Liver (tissue), 9 donors: ENCODE results near the gene PPP4R4. TPM values are rescaled to one million over a fixed set of nuclear protein-coding genes. Genes with fewer than 3 reads are reported as not detected.

ENCODE experiments used
- DNase-seq: peaks from one replicate; pipeline ENCODE4 v3.0.0-alpha.2; 2017; ENCODE audit warnings: low spot score
- H3K27ac ChIP-seq, 2 donors: one replicate each; pipeline ENCODE4 v1.7.0; 2013; ENCODE audit warnings: inconsistent platforms in 2 of 2, low read length in 2 of 2, control low read depth in 1 of 2, low read depth in 1 of 2, mild to moderate bottlenecking in 1 of 2
- H3K27me3 ChIP-seq, 4 donors: one replicate each; pipeline versions ENCODE4 v1.6.1 to v1.7.0; 2013; ENCODE audit warnings: low read length in 3 of 4, inconsistent platforms in 1 of 4, mild to moderate bottlenecking in 1 of 4, moderate library complexity in 1 of 4; ENCODE audit not compliant: control insufficient read depth in 4 of 4, insufficient read depth in 4 of 4
- H3K36me3 ChIP-seq, 4 donors: one replicate each; pipeline versions ENCODE4 v1.6.1 to v1.7.0; 2013; ENCODE audit warnings: low read length in 3 of 4, mild to moderate bottlenecking in 3 of 4, low read depth in 1 of 4, moderate library complexity in 1 of 4; ENCODE audit not compliant: control insufficient read depth in 4 of 4, insufficient read depth in 3 of 4
- H3K4me1 ChIP-seq, 4 donors: one replicate each; pipeline versions ENCODE4 v1.6.1 to v1.7.0; 2013; ENCODE audit warnings: low read length in 3 of 4, mild to moderate bottlenecking in 3 of 4, moderate library complexity in 1 of 4; ENCODE audit not compliant: control insufficient read depth in 4 of 4, insufficient read depth in 4 of 4
- H3K4me3 ChIP-seq, 3 donors: one replicate each; pipeline versions ENCODE4 v1.6.1 to v1.7.0; 2013; ENCODE audit warnings: low read length in 3 of 3, control low read depth in 1 of 3, low read depth in 1 of 3, mild to moderate bottlenecking in 1 of 3
- H3K9ac ChIP-seq, 2 donors: one replicate each; pipeline ENCODE4 v1.7.0; 2013; ENCODE audit warnings: low read length in 2 of 2, mild to moderate bottlenecking in 2 of 2, moderate library complexity in 2 of 2, control low read depth in 1 of 2, low read depth in 1 of 2
- H3K9me3 ChIP-seq, 4 donors: one replicate each; pipeline versions ENCODE4 v1.6.1 to v1.7.0; 2013; ENCODE audit warnings: low read length in 3 of 4; ENCODE audit not compliant: control insufficient read depth in 4 of 4
- EGR1 ChIP-seq, 2 donors: IDR thresholded peaks; 2 replicates each; pipeline ENCODE4 v1.6.1; 2016 to 2018; ENCODE audit warnings: antibody characterized with exemption in 2 of 2, low read depth in 2 of 2
- FOXA1 ChIP-seq: IDR thresholded peaks from 2 replicates; pipeline ENCODE4 v1.6.1; 2016; ENCODE audit warnings: antibody characterized with exemption
- FOXA2 ChIP-seq: IDR thresholded peaks from 2 replicates; pipeline ENCODE4 v1.6.1; 2016; ENCODE audit warnings: antibody characterized with exemption
- GABPA ChIP-seq, 2 donors: IDR thresholded peaks in 1 of 2; conservative IDR thresholded peaks in 1 of 2; 2 replicates each; pipeline ENCODE4 v1.6.1; 2016; ENCODE audit warnings: antibody characterized with exemption in 2 of 2, mild to moderate bottlenecking in 1 of 2, moderate library complexity in 1 of 2
- HNF4A ChIP-seq, 2 donors: conservative IDR thresholded peaks; 2 replicates each; pipeline ENCODE4 v1.6.1; 2016; ENCODE audit warnings: antibody characterized with exemption in 2 of 2, mild to moderate bottlenecking in 2 of 2
- HNF4G ChIP-seq: IDR thresholded peaks from 2 replicates; pipeline ENCODE4 v1.6.1; 2016; ENCODE audit warnings: antibody characterized with exemption
- JUND ChIP-seq, 2 donors: IDR thresholded peaks; 2 replicates each; pipeline ENCODE4 v1.6.1; 2016; ENCODE audit warnings: antibody characterized with exemption in 2 of 2
- NR2F2 ChIP-seq: IDR thresholded peaks from 2 replicates; pipeline ENCODE4 v1.6.1; 2016; ENCODE audit warnings: antibody characterized with exemption
- RXRA ChIP-seq, 2 donors: IDR thresholded peaks; 2 replicates each; pipeline ENCODE4 v1.6.1; 2017 to 2018; ENCODE audit warnings: antibody characterized with exemption in 2 of 2, mild to moderate bottlenecking in 1 of 2
- TAF1 ChIP-seq: conservative IDR thresholded peaks from 2 replicates; pipeline ENCODE4 v1.6.1; 2016; ENCODE audit warnings: antibody characterized with exemption, mild to moderate bottlenecking
- WGBS: extraction: QIAGEN DNeasy Blood & Tissue Kit; methylation state at CpG from one replicate; pipeline ENCODE4 v1.1.7; 2013; 5-methylcytosine and 5-hydroxymethylcytosine counted together
- polyA plus RNA-seq, 2 donors: library from polyadenylated mRNA; stranded (reverse) in 1 of 2; unstranded in 1 of 2; fragments of 200-250 nt in 1 of 2; fragments of >200 nt in 1 of 2; fragmentation: Nextera tagmentation in 1 of 2; extraction: Ambion mirVana in 1 of 2; gene quantifications; one replicate each; pipeline versions ENCODE4 v1.2.1 to v1.2.3, GENCODE V29; 2013 to 2015
- total RNA-seq, 2 donors: library from RNA; depleted of rRNA; stranded (reverse); fragments of >200 nt; gene quantifications; one replicate each; pipeline ENCODE4 v1.2.3, GENCODE V29; 2014
- TF ChIP-seq, protein P1 (sequence below): IDR thresholded peaks from 2 replicates; pipeline ENCODE4 v1.6.1; 2016; ENCODE audit warnings: antibody characterized with exemption
- TF ChIP-seq, protein P2 (sequence below): IDR thresholded peaks from 2 replicates; pipeline ENCODE4 v1.6.1; 2016; ENCODE audit warnings: antibody characterized with exemption
- TF ChIP-seq, protein P3 (sequence below): IDR thresholded peaks from 2 replicates; pipeline ENCODE4 v1.6.1; 2016; ENCODE audit warnings: antibody characterized with exemption, mild to moderate bottlenecking
- TF ChIP-seq, protein P4 (sequence below): IDR thresholded peaks from 2 replicates; pipeline ENCODE4 v1.6.1; 2016; ENCODE audit warnings: antibody characterized with exemption
- donor health status: healthy.
- donor health status: healthy.
- donor health status: healthy.
- donor health status: healthy.
- donor health status: healthy.

Gene PPP4R4
- total and polyA plus RNA-seq, 4 donors: 0.52 to 2.4 (median 0.99) TPM

DNA sequence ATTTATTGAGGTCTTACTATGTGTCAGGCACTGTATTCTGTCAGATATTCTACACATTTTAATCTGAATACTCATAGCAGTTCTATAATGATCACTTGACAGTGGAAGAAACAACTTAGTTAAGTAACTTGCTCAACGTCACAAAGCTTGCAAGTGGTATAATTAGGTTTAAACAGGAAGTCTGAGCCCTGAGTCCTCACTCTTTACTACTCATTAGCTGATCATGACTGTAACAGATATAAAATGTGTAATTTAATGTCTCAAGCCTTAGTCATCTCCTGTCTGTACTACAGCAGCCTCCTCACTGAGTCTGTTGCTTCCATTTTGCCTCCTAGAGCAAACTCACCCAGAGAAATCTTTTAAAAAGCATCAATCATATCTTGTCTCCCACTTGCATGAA lies 38.9 kb downstream of the PPP4R4 start:
- Histone ChIP-seq H3K27me3 (no peaks in the 10 kb centered on the region), H3K36me3 (no peaks in the 10 kb centered on the region), H3K9me3 (no peaks in the 10 kb centered on the region), H3K9ac (no peak overlapping the region), H3K4me1 (no peaks in the 10 kb centered on the region), H3K27ac (no peak overlapping the region), H3K4me3 (no peak overlapping the region)
- TF ChIP-seq, protein P1, sequence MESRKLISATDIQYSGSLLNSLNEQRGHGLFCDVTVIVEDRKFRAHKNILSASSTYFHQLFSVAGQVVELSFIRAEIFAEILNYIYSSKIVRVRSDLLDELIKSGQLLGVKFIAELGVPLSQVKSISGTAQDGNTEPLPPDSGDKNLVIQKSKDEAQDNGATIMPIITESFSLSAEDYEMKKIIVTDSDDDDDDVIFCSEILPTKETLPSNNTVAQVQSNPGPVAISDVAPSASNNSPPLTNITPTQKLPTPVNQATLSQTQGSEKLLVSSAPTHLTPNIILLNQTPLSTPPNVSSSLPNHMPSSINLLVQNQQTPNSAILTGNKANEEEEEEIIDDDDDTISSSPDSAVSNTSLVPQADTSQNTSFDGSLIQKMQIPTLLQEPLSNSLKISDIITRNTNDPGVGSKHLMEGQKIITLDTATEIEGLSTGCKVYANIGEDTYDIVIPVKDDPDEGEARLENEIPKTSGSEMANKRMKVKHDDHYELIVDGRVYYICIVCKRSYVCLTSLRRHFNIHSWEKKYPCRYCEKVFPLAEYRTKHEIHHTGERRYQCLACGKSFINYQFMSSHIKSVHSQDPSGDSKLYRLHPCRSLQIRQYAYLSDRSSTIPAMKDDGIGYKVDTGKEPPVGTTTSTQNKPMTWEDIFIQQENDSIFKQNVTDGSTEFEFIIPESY: no peak
- TF ChIP-seq FOXA1 (no peak), FOXA2 (no peak), NR2F2 (no peak), JUND (IDR thresholded peaks at IDR 0.05) (no peak), RXRA (IDR thresholded peaks at IDR 0.05) (no peak), GABPA (IDR thresholded peaks at IDR 0.05 in 1 of 2, conservative IDR thresholded peaks at IDR 0.05 in 1 of 2) (no peak), EGR1 (IDR thresholded peaks at IDR 0.05; ENCODE audit: low read depth in 2 of 2) (no peak), HNF4A (conservative IDR thresholded peaks at IDR 0.05) (no peak)
- TF ChIP-seq, protein P2, sequence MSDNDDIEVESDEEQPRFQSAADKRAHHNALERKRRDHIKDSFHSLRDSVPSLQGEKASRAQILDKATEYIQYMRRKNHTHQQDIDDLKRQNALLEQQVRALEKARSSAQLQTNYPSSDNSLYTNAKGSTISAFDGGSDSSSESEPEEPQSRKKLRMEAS: no peak
- TF ChIP-seq, protein P3, sequence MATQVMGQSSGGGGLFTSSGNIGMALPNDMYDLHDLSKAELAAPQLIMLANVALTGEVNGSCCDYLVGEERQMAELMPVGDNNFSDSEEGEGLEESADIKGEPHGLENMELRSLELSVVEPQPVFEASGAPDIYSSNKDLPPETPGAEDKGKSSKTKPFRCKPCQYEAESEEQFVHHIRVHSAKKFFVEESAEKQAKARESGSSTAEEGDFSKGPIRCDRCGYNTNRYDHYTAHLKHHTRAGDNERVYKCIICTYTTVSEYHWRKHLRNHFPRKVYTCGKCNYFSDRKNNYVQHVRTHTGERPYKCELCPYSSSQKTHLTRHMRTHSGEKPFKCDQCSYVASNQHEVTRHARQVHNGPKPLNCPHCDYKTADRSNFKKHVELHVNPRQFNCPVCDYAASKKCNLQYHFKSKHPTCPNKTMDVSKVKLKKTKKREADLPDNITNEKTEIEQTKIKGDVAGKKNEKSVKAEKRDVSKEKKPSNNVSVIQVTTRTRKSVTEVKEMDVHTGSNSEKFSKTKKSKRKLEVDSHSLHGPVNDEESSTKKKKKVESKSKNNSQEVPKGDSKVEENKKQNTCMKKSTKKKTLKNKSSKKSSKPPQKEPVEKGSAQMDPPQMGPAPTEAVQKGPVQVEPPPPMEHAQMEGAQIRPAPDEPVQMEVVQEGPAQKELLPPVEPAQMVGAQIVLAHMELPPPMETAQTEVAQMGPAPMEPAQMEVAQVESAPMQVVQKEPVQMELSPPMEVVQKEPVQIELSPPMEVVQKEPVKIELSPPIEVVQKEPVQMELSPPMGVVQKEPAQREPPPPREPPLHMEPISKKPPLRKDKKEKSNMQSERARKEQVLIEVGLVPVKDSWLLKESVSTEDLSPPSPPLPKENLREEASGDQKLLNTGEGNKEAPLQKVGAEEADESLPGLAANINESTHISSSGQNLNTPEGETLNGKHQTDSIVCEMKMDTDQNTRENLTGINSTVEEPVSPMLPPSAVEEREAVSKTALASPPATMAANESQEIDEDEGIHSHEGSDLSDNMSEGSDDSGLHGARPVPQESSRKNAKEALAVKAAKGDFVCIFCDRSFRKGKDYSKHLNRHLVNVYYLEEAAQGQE: no peak
- WGBS: 82% methylated on average over 1 of the region's 1 CpG
- no peak for DNase-seq

DNA sequence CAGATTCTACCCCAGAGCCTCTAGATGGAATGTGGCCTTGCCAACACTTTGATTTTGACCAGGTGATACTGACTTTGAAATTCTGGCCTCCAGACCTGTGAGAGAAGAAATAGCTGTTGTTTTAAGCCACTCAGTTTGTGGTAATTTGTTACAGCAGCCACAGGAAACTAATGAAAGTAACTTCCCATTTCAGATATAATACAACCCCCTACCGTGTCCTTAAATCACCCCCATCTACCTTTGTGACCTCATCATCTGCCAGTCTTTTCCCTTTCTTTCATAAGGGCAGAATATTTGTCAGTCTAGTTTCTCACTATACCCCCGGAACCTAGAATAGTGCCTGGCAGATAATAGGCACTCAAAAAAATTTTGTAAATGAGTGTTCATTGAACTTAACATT lies 39.6 kb downstream of the PPP4R4 start:
- Histone ChIP-seq H3K27ac (no peak overlapping the region), H3K36me3 (no peaks in the 10 kb centered on the region), H3K4me1 (no peaks in the 10 kb centered on the region), H3K9me3 (no peaks in the 10 kb centered on the region), H3K4me3 (no peak overlapping the region), H3K9ac (no peak overlapping the region), H3K27me3 (no peaks in the 10 kb centered on the region)
- no peak for DNase-seq
- WGBS: 65% methylated on average over 2 of the region's 2 CpGs
- TF ChIP-seq TAF1 (no peak), FOXA1 (no peak), JUND (IDR thresholded peaks at IDR 0.05) (no peak), HNF4A (conservative IDR thresholded peaks at IDR 0.05) (no peak), HNF4G (no peak), FOXA2 (no peak), GABPA (IDR thresholded peaks at IDR 0.05 in 1 of 2, conservative IDR thresholded peaks at IDR 0.05 in 1 of 2) (no peak)
- TF ChIP-seq, protein P4, sequence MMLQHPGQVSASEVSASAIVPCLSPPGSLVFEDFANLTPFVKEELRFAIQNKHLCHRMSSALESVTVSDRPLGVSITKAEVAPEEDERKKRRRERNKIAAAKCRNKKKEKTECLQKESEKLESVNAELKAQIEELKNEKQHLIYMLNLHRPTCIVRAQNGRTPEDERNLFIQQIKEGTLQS: no peak
